ENCODE results near the gene NT5C2.

NT5C2 gene

DNA sequence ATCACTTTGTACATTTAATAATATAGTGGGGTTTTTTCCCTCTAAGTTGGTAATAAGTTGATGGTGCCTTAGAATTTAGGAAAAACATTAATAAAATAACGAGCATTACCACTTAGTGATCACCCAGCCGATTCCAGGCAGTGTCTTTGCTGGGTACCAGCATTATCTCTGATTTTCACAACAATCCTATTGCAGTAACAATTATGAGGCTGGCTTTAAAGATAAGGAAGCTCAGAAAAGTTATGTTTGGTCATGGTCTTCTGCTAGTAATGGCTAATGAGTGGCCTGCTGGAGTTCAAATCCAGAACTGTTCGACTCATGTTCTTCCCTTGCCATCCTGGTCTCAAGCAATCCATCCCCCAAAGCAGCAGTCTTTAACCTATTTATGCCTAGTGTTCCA, 147.1 kb downstream of the NT5C2 start:
- Histone ChIP-seq H3K9me2 (replicated peaks; ENCODE audit: insufficient read depth, low read length) (no peaks in the 10 kb centered on the region), H3F3A (ENCODE audit: insufficient read depth, low read length) (no peaks in the 10 kb centered on the region), H4K20me1 (ENCODE audit: insufficient read depth, low read length) (no peaks in the 10 kb centered on the region), H3K36me3 (replicated peaks; ENCODE audit: insufficient read depth, low read length) (no peaks in the 10 kb centered on the region), H3K9ac (ENCODE audit: low read length) (no peak overlapping the region), H3K27me3 (replicated peaks; ENCODE audit: insufficient read depth, low read length) (no peaks in the 10 kb centered on the region), H3K27ac (ENCODE audit: low read length) (no peak overlapping the region), H3K4me2 (ENCODE audit: low read depth, low read length) (no peak overlapping the region), H3K9me3 (replicated peaks; ENCODE audit: insufficient read depth, low read length) (no peaks in the 10 kb centered on the region), H2AFZ (ENCODE audit: low read length) (no peak overlapping the region), H3K4me3 (ENCODE audit: low read length) (no peak overlapping the region), H3K4me1 (ENCODE audit: low read length) (no peaks in the 10 kb centered on the region), H3K79me2 (ENCODE audit: low read length) (no peaks in the 10 kb centered on the region)
- TF ChIP-seq, protein P1, sequence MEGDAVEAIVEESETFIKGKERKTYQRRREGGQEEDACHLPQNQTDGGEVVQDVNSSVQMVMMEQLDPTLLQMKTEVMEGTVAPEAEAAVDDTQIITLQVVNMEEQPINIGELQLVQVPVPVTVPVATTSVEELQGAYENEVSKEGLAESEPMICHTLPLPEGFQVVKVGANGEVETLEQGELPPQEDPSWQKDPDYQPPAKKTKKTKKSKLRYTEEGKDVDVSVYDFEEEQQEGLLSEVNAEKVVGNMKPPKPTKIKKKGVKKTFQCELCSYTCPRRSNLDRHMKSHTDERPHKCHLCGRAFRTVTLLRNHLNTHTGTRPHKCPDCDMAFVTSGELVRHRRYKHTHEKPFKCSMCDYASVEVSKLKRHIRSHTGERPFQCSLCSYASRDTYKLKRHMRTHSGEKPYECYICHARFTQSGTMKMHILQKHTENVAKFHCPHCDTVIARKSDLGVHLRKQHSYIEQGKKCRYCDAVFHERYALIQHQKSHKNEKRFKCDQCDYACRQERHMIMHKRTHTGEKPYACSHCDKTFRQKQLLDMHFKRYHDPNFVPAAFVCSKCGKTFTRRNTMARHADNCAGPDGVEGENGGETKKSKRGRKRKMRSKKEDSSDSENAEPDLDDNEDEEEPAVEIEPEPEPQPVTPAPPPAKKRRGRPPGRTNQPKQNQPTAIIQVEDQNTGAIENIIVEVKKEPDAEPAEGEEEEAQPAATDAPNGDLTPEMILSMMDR (IDR thresholded peaks at IDR 0.05; ENCODE audit: low read length) = no peak
- no peak for TF ChIP-seq EZH2phosphoT487 (IDR thresholded peaks at IDR 0.05; ENCODE audit: low read length)
- no peak for TF ChIP-seq EZH2 (optimal IDR thresholded peaks at IDR 0.05; ENCODE audit: low read depth, low read length)
- no peak for DNase-seq

DNA sequence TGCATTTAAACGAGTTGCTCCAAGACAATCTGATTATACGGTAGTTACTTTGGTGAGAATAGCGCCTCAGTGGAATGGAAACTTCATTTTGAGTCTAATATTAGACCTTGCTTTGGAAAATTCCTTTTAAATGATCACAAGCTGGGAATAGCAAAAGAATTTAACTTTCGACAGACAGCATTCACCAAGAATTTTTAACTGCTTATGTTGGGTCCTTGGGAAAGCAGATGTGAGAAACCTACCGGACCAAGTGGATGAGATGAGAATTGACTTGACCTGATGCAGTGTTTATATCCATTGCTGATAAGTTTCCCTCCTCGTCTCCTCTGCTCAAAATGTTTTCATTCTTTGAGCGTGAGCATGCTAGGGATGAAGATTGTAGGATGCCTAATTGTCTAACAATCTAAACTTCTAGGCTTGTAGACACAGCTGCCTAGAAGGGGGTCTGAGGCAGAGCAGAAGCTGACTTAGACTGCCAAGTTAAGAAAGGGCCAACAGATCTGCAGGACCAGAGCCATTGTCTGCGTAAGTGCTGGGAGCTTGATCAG, 148.1 kb downstream of the NT5C2 start:
- TF ChIP-seq, protein P1 (IDR thresholded peaks at IDR 0.05; ENCODE audit: low read length) = no peak
- no peak for TF ChIP-seq EZH2 (optimal IDR thresholded peaks at IDR 0.05; ENCODE audit: low read depth, low read length)
- H3K4me1 ChIP-seq (ENCODE audit: low read length) = no peaks in the 10 kb centered on the region
- H4K20me1 ChIP-seq (ENCODE audit: insufficient read depth, low read length) = no peaks in the 10 kb centered on the region
- no peak overlapping the region for H3K9ac ChIP-seq (ENCODE audit: low read length)
- no peaks in the 10 kb centered on the region for H3K36me3 ChIP-seq (replicated peaks; ENCODE audit: insufficient read depth, low read length)
- no peak for DNase-seq
- no peaks in the 10 kb centered on the region for H3K9me2 ChIP-seq (replicated peaks; ENCODE audit: insufficient read depth, low read length)
- H3K4me2 ChIP-seq (ENCODE audit: low read depth, low read length) = no peak overlapping the region
- no peaks in the 10 kb centered on the region for H3K27me3 ChIP-seq (replicated peaks; ENCODE audit: insufficient read depth, low read length)
- no peaks in the 10 kb centered on the region for H3F3A ChIP-seq (ENCODE audit: insufficient read depth, low read length)
- H3K9me3 ChIP-seq (replicated peaks; ENCODE audit: insufficient read depth, low read length) = no peaks in the 10 kb centered on the region
- no peak overlapping the region for H2AFZ ChIP-seq (ENCODE audit: low read length)
- no peak overlapping the region for H3K4me3 ChIP-seq (ENCODE audit: low read length)
- H3K27ac ChIP-seq (ENCODE audit: low read length) = no peak overlapping the region
- no peaks in the 10 kb centered on the region for H3K79me2 ChIP-seq (ENCODE audit: low read length)

DNA sequence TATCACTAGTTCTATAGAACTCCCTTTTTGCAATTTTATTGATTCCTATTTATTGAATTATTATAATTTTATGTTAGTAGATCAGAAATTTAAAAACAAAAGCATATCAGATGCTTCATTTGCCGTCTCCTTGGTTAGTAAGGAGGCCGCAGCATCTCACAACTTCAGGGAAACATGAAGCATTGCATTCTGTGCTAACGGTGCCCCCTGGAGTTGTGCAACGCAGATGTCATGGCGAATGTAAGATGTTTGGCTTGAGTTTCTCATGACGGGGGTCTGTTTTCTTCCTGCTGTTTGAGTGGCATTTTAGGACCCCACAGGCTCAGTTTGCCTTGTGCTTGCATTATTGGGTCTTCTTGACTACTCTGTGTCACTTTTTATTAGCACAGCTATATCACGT, 150.2 kb downstream of the NT5C2 start:
- H3K36me3 ChIP-seq (replicated peaks; ENCODE audit: insufficient read depth, low read length) = no peaks in the 10 kb centered on the region
- H2AFZ ChIP-seq (ENCODE audit: low read length) = no peak overlapping the region
- H3K4me2 ChIP-seq (ENCODE audit: low read depth, low read length) = no peak overlapping the region
- H3K9me3 ChIP-seq (replicated peaks; ENCODE audit: insufficient read depth, low read length) = no peaks in the 10 kb centered on the region
- H3K4me3 ChIP-seq (ENCODE audit: low read length) = no peak overlapping the region
- TF ChIP-seq EZH2 (optimal IDR thresholded peaks at IDR 0.05; ENCODE audit: low read depth, low read length) (no peak), EZH2phosphoT487 (IDR thresholded peaks at IDR 0.05; ENCODE audit: low read length) (no peak)
- TF ChIP-seq, protein P1 (IDR thresholded peaks at IDR 0.05; ENCODE audit: low read length) = no peak
- no peaks in the 10 kb centered on the region for H3K27me3 ChIP-seq (replicated peaks; ENCODE audit: insufficient read depth, low read length)
- no peaks in the 10 kb centered on the region for H3F3A ChIP-seq (ENCODE audit: insufficient read depth, low read length)
- H3K9me2 ChIP-seq (replicated peaks; ENCODE audit: insufficient read depth, low read length) = no peaks in the 10 kb centered on the region
- DNase-seq = no peak
- H3K79me2 ChIP-seq (ENCODE audit: low read length) = no peaks in the 10 kb centered on the region
- no peak overlapping the region for H3K9ac ChIP-seq (ENCODE audit: low read length)
- H3K4me1 ChIP-seq (ENCODE audit: low read length) = no peaks in the 10 kb centered on the region
- H3K27ac ChIP-seq (ENCODE audit: low read length) = no peak overlapping the region
- no peaks in the 10 kb centered on the region for H4K20me1 ChIP-seq (ENCODE audit: insufficient read depth, low read length)
